GM12875 (cell line): ENCODE results near the gene DYNC2I2.
"Not testable (repeated sequence)": the region's sequence is repeated elsewhere in the genome, so short reads cannot be mapped to it uniquely, and the experiment has no call there.

Experiments used
- H3K4me3 ChIP-seq: one replicate; pipeline ENCODE4 v1.5.1; 2011; ENCODE audit warnings: low read depth, low read length, control low read depth
- TF ChIP-seq, protein P1 (sequence below): IDR thresholded peaks from 2 replicates; pipeline ENCODE4 v1.5.1; 2011; ENCODE audit warnings: low read depth, mild to moderate bottlenecking, control low read depth, inconsistent platforms, low read length, moderate library complexity, borderline replicate concordance; ENCODE audit not compliant: insufficient read depth

DYNC2I2 gene

GRCh38 chr9:128593856-128594255 lies 62.8 kb downstream of the DYNC2I2 start:
- H3K4me3 ChIP-seq, result no peak overlapping the region
- TF ChIP-seq, protein P1, sequence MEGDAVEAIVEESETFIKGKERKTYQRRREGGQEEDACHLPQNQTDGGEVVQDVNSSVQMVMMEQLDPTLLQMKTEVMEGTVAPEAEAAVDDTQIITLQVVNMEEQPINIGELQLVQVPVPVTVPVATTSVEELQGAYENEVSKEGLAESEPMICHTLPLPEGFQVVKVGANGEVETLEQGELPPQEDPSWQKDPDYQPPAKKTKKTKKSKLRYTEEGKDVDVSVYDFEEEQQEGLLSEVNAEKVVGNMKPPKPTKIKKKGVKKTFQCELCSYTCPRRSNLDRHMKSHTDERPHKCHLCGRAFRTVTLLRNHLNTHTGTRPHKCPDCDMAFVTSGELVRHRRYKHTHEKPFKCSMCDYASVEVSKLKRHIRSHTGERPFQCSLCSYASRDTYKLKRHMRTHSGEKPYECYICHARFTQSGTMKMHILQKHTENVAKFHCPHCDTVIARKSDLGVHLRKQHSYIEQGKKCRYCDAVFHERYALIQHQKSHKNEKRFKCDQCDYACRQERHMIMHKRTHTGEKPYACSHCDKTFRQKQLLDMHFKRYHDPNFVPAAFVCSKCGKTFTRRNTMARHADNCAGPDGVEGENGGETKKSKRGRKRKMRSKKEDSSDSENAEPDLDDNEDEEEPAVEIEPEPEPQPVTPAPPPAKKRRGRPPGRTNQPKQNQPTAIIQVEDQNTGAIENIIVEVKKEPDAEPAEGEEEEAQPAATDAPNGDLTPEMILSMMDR, result no peak

DNA sequence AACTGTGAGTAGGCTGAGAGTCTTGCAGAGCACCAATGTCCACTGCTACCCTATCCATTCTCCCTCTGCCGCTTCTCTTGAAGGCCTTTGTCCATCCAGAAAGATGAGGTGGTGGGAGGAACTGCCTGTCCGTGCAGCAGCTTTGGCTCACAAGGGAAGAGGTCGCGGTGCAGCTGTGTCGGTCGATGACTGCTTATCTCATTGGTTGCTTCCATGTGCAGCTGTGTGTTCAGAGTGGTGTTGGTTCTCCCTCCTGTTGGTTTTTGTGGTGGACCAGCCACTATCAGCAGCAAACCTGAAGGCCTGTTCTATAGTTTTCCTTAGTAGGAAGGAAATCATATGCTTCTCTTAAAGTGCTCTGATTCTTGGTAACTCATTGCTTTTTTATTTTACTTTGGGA lies 63.6 kb downstream of the DYNC2I2 start:
- no peak overlapping the region for H3K4me3 ChIP-seq
- TF ChIP-seq, protein P1, result no peak

DNA sequence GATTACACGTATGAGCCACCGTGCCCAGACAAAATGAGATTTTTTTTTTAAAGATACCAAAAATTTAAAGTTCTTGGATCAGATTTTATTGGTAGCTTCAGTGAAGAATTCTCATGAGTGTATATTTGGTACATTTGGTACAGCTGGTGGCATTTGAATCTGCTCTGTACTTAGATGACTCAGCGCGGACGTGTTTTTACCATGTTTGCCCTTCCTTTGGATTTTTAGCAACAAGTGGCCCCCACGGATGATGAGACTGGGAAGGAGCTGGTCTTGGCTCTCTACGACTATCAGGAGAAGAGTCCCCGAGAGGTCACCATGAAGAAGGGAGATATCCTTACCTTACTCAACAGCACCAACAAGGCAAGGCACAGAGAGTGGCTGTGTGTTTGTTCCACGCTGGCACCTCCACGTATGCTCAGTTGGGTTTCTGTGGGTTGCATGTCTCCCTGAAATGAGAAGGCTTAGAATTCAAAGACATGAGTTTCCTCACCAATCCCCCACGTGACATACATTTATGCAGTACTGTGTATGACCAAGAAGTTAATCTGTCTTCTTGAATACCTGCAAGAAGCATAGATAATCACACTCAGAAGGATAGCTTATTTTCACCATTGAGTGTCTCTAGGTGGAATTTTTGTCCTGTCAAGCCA lies 67.9 kb downstream of the DYNC2I2 start:
- TF ChIP-seq, protein P1, result no peak
- no peak overlapping the region for H3K4me3 ChIP-seq

GRCh38 chr9:128587453-128587852 lies 69.2 kb downstream of the DYNC2I2 start:
- H3K4me3 ChIP-seq, result no peak overlapping the region

GRCh38 chr9:128586934-128587333 lies 69.7 kb downstream of the DYNC2I2 start:
- H3K4me3 ChIP-seq, result not testable (repeated sequence)

More at GRCh38 chr9:128587453-128587852, 69.2 kb downstream of the DYNC2I2 start:
- TF ChIP-seq, protein P1, result no peak

DNA sequence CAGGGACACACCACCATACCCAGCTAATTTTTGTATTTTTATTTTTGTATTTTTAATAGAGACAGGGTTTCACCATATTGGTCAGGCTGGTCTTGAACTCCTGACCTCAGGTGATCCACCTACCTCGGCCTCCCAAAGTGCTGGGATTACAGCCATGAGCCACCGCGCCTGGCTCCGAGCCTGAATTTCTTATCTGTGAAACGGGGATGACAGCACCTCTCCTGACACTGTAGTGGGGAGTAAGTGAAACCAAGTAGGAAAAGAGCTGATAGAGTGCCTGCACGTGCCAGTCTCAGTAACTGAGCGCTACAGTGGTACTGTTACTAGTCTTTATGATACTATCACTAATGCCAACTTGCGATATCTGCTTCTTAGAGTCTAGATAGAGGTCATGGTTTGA lies 71.5 kb downstream of the DYNC2I2 start:
- H3K4me3 ChIP-seq, result not testable (repeated sequence)
